Measurements from ENCODE around the gene ATP5PF. TPM values are rescaled to one million over a fixed set of nuclear protein-coding genes. Genes with fewer than 3 reads are reported as not detected.
"Not testable (repeated sequence)": the region's sequence is repeated elsewhere in the genome, so short reads cannot be mapped to it uniquely, and the experiment has no call there.

ATP5PF gene
- total RNA-seq = 100 to 1,000 TPM; 187 TPM

GRCh38 chr21:25734904-25735645 is at the start of gene ATP5PF, which contains the start of gene GABPA:
ATP5PF (minus strand) TSS chr21:25734904; CDS start chr21:25729794, 5,110 bp downstream.
GABPA (plus strand) TSS chr21:25734972; CDS start chr21:25741599, 6,627 bp downstream.
- Mint-ChIP-seq H3K9me3 (no peaks in the 10 kb centered on the region), H3K27me3 (peaks cover 5% of the 10 kb centered on the region), H3K4me1 (peaks cover 44% of the 10 kb centered on the region), H3K4me3 (peak within 1 kb of the TSS; percentile 100), H3K36me3 (peaks cover 25% of the 10 kb centered on the region), H3K27ac (peak within 1 kb of the TSS; percentile 100)
- DNase-seq = peak; percentile 97

GRCh38 chr21:25778126-25778875 is 43.6 kb upstream of the ATP5PF start:
- not testable (repeated sequence) for H3K4me3 Mint-ChIP-seq

GRCh38 chr21:25776440-25776839 is 41.7 kb upstream of the ATP5PF start:
- no peak overlapping the region for H3K4me3 Mint-ChIP-seq
- H3K4me1 Mint-ChIP-seq = peaks cover 7% of the 10 kb centered on the region
- DNase-seq = no peak
- H3K36me3 Mint-ChIP-seq = peaks cover 3% of the 10 kb centered on the region
- H3K27ac Mint-ChIP-seq = no peak overlapping the region
- H3K27me3 Mint-ChIP-seq = no peaks in the 10 kb centered on the region
- H3K9me3 Mint-ChIP-seq = no peaks in the 10 kb centered on the region

More at GRCh38 chr21:25778126-25778875, 43.6 kb upstream of the ATP5PF start:
- not testable (repeated sequence) for H3K36me3 Mint-ChIP-seq, DNase-seq, H3K27ac Mint-ChIP-seq, H3K4me1 Mint-ChIP-seq, H3K9me3 Mint-ChIP-seq, H3K27me3 Mint-ChIP-seq

GRCh38 chr21:25772686-25773085 is 38.0 kb upstream of the ATP5PF start:
- Mint-ChIP-seq H3K4me3 (peak overlapping the region; percentile 14), H3K36me3 (peaks cover 3% of the 10 kb centered on the region), H3K27ac (peak overlapping the region; percentile 79), H3K9me3 (no peaks in the 10 kb centered on the region), H3K4me1 (peaks cover 7% of the 10 kb centered on the region), H3K27me3 (no peaks in the 10 kb centered on the region)
- no peak for DNase-seq

GRCh38 chr21:25767921-25768320 is 33.2 kb upstream of the ATP5PF start:
- Mint-ChIP-seq H3K27ac (no peak overlapping the region), H3K4me3 (no peak overlapping the region), H3K4me1 (peaks cover 6% of the 10 kb centered on the region), H3K9me3 (no peaks in the 10 kb centered on the region), H3K36me3 (peaks cover 9% of the 10 kb centered on the region), H3K27me3 (no peaks in the 10 kb centered on the region)
- no peak for DNase-seq

GRCh38 chr21:25764065-25764464 is 29.4 kb upstream of the ATP5PF start:
- Mint-ChIP-seq H3K9me3 (no peaks in the 10 kb centered on the region), H3K36me3 (peaks cover 16% of the 10 kb centered on the region), H3K4me1 (peaks cover 14% of the 10 kb centered on the region), H3K27me3 (no peaks in the 10 kb centered on the region), H3K4me3 (no peak overlapping the region), H3K27ac (no peak overlapping the region)
- DNase-seq = no peak

- DNase-seq = no peak
- no peaks in the 10 kb centered on the region for H3K9me3 Mint-ChIP-seq
- H3K4me1 Mint-ChIP-seq = peaks cover 27% of the 10 kb centered on the region
- H3K4me3 Mint-ChIP-seq = no peak overlapping the region
- H3K36me3 Mint-ChIP-seq = peaks cover 22% of the 10 kb centered on the region
- H3K27ac Mint-ChIP-seq = no peak overlapping the region
- H3K27me3 Mint-ChIP-seq = no peaks in the 10 kb centered on the region
Measured at GRCh38 chr21:25760677-25761076, 26.0 kb upstream of the ATP5PF start.

GRCh38 chr21:25760061-25760460 is 25.4 kb upstream of the ATP5PF start:
- Mint-ChIP-seq H3K4me3 (no peak overlapping the region), H3K4me1 (peaks cover 31% of the 10 kb centered on the region), H3K27me3 (no peaks in the 10 kb centered on the region), H3K27ac (no peak overlapping the region), H3K36me3 (peaks cover 22% of the 10 kb centered on the region), H3K9me3 (no peaks in the 10 kb centered on the region)
- no peak for DNase-seq

- Mint-ChIP-seq H3K27ac (peak overlapping the region; percentile 10), H3K36me3 (peaks cover 22% of the 10 kb centered on the region)
Measured at GRCh38 chr21:25759573-25759972, 24.9 kb upstream of the ATP5PF start.

GRCh38 chr21:25757531-25757930 is 22.8 kb upstream of the ATP5PF start:
- peaks cover 31% of the 10 kb centered on the region for H3K4me1 Mint-ChIP-seq
- no peaks in the 10 kb centered on the region for H3K27me3 Mint-ChIP-seq
- H3K36me3 Mint-ChIP-seq = peaks cover 23% of the 10 kb centered on the region
- DNase-seq = no peak
- H3K9me3 Mint-ChIP-seq = no peaks in the 10 kb centered on the region
- H3K4me3 Mint-ChIP-seq = no peak overlapping the region
- H3K27ac Mint-ChIP-seq = no peak overlapping the region

More at GRCh38 chr21:25759573-25759972, 24.9 kb upstream of the ATP5PF start:
- Mint-ChIP-seq H3K9me3 (no peaks in the 10 kb centered on the region), H3K27me3 (no peaks in the 10 kb centered on the region), H3K4me1 (peaks cover 31% of the 10 kb centered on the region), H3K4me3 (no peak overlapping the region)
- no peak for DNase-seq

GRCh38 chr21:25756190-25756932 is 21.7 kb upstream of the ATP5PF start:
- H3K27ac Mint-ChIP-seq = peak overlapping the region; percentile 62
- H3K36me3 Mint-ChIP-seq = peaks cover 27% of the 10 kb centered on the region
- no peaks in the 10 kb centered on the region for H3K9me3 Mint-ChIP-seq
- no peaks in the 10 kb centered on the region for H3K27me3 Mint-ChIP-seq
- DNase-seq = no peak
- H3K4me3 Mint-ChIP-seq = no peak overlapping the region
- H3K4me1 Mint-ChIP-seq = peaks cover 31% of the 10 kb centered on the region

GRCh38 chr21:25752416-25752815 is 17.7 kb upstream of the ATP5PF start:
- no peaks in the 10 kb centered on the region for H3K9me3 Mint-ChIP-seq
- peaks cover 21% of the 10 kb centered on the region for H3K36me3 Mint-ChIP-seq
- H3K4me1 Mint-ChIP-seq = peaks cover 29% of the 10 kb centered on the region

GRCh38 chr21:25750085-25750484 is 15.4 kb upstream of the ATP5PF start:
- Mint-ChIP-seq H3K9me3 (no peaks in the 10 kb centered on the region), H3K27me3 (no peaks in the 10 kb centered on the region), H3K4me1 (peaks cover 12% of the 10 kb centered on the region), H3K4me3 (no peak overlapping the region), H3K27ac (peak overlapping the region; percentile 82), H3K36me3 (peaks cover 19% of the 10 kb centered on the region)
- peak; percentile 16 for DNase-seq

More at GRCh38 chr21:25752416-25752815, 17.7 kb upstream of the ATP5PF start:
- H3K4me3 Mint-ChIP-seq = no peak overlapping the region
- DNase-seq = no peak
- no peaks in the 10 kb centered on the region for H3K27me3 Mint-ChIP-seq
- no peak overlapping the region for H3K27ac Mint-ChIP-seq

GRCh38 chr21:25744854-25745253 is 10.2 kb upstream of the ATP5PF start:
- no peak overlapping the region for H3K4me3 Mint-ChIP-seq
- H3K9me3 Mint-ChIP-seq = no peaks in the 10 kb centered on the region
- H3K4me1 Mint-ChIP-seq = peaks cover 8% of the 10 kb centered on the region
- H3K27ac Mint-ChIP-seq = no peak overlapping the region
- DNase-seq = no peak
- H3K36me3 Mint-ChIP-seq = peaks cover 9% of the 10 kb centered on the region
- H3K27me3 Mint-ChIP-seq = no peaks in the 10 kb centered on the region

- no peak overlapping the region for H3K4me3 Mint-ChIP-seq
- no peak overlapping the region for H3K27ac Mint-ChIP-seq
- no peak for DNase-seq
- H3K9me3 Mint-ChIP-seq = no peaks in the 10 kb centered on the region
- no peaks in the 10 kb centered on the region for H3K27me3 Mint-ChIP-seq
- peaks cover 13% of the 10 kb centered on the region for H3K4me1 Mint-ChIP-seq
- peaks cover 2% of the 10 kb centered on the region for H3K36me3 Mint-ChIP-seq
Measured at GRCh38 chr21:25742900-25743299, 8.2 kb upstream of the ATP5PF start.
